DLD1 (cell line): ENCODE data around the gene ANXA2R.
"Not testable (repeated sequence)": the region's sequence is repeated elsewhere in the genome, so short reads cannot be mapped to it uniquely, and the experiment has no call there.

ENCODE experiments used
- in situ Hi-C: cut with HindIII; loops from 2 replicates; pipeline ENCODE4 v1.10.0; 2017; ENCODE audit warnings: low sequenced_read_pairs

The ANXA2R gene, protein sequence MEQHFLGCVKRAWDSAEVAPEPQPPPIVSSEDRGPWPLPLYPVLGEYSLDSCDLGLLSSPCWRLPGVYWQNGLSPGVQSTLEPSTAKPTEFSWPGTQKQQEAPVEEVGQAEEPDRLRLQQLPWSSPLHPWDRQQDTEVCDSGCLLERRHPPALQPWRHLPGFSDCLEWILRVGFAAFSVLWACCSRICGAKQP

DNA sequence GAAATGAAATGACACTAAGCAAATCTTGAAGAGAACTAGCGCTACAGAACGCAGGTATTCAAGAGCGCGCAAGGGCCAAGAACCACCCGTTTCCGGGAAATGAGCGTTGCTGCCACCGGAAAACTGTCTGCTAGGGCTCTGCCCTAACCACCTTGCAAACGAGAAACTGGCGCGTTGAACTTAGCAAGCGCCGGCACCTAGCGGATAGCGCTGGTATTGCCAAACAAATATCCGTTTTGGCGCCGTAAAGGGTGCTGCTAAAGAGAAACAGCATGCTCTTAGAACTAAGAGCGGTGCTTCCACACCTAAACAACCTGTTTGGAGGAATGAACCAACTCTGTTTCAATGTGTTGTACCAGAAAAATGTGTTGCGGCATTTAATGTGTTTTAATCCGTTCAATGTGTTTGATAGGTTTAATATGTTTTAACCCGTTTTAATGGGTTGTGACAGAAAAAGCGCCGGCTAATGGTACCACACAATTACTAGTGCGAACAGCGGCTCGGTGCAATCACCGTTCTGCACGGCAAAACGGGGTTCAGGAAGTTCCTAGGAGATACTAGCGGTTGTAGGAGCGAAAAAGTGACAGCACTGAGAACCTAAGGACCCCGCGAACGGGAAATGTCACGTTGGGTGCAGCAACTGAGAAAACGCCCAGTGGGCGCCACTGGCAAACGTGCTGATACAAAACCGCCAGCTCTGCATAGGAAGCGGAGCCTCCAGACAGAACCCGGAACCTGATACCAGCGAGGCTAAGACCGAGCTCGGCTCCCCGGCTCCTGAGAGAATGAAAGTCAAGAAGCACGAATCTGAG is at the start of gene ANXA2R:
ANXA2R (minus strand) TSS at position 33 of the 812 bp plus-strand sequence. CDS start 273 bp downstream, outside the sequence.
- in situ Hi-C loops, result no loop called here

DNA sequence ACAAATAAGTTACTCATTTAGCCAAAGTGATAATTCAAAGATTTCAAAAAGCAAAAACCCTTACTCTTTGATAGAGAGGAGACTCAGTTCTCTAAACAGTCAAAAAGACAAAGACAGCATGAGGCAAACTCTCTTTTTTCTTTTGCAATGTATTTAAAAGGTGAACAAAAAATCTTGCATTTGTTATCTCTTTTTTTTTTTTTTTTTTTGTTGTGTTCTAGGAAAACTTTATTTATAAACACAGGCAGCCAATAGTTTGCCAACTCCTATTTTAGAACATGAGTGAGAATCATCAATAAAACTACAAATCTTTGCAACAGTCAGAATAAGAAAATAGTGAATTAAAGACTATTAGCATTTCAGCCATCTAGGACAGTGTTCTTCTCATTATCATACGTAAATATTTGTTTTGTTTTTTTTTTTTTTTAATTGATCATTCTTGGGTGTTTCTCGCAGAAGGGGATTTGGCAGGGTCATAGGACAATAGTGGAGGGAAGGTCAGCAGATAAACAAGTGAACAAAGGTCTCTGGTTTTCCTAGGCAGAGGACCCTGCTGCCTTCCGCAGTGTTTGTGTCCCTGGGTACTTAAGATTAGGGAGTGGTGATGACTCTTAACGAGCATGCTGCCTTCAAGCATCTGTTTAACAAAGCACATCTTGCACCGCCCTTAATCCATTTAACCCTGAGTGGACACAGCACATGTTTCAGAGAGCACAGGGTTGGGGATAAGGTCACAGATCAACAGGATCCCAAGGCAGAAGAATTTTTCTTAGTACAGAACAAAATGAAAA is 46.2 kb upstream of the ANXA2R start:
- in situ Hi-C loops, result not testable (repeated sequence)

DNA sequence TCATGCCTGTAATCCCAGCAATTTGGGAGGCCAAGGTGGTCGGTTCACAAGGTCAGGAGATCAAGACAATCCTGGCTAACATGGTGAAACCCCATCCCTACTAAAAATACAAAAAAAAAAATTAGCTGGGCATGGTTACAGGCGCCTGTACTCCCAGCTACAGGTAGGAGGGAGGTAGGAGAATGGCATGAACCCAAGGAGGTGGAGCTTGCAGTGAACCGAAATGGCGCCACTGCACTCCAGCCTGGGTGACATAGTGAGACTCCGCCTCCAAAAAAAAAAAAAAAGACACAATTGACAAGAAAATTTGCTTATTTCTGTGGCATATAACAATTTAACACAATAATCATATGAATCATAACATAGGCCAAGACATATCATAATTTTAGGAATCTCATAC is 45.3 kb upstream of the ANXA2R start:
- in situ Hi-C loops, result no loop called here

DNA sequence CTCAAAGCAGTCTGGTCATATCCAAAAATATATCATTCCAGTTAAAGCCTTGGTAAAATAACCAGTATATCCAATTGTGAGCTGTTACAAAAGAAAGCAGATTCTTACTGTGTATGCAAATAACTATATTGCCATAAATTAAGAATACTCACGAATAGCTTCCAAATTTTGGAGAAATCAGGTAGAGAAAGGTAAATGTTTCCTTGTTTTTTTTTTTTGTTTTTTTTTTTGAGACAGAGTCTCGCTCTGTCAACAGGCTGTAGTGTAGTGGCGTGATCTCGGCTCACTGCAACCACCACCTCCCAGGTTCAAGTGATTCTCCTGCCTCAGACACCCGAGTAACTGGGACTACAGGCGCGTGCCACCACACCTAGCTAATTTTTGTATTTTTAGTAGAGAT is 44.3 kb upstream of the ANXA2R start:
- in situ Hi-C loops, result not testable (repeated sequence)

DNA sequence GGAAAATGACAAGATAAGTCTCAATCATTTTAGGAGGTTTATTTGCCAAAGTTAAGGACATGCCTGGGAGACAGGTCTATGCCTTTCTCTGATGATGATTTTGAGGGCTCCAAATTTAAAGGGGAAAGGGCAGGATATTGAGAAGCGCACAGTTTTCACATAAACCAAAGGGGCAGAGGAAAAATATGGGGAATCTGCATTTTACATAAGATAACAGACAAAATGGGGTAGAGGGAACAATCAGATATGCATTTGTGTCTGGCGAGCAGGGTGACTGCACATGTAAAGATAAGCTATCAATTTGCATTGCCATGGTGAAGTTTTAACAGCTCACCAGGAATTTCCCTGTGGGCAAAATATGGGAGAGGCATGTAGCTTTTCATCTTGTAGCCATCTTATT is 41.2 kb upstream of the ANXA2R start:
- in situ Hi-C loops, result not testable (repeated sequence)

- in situ Hi-C loops, result no loop called here
Observed at GRCh38 chr5:43078956-43079355, 38.8 kb upstream of the ANXA2R start.

DNA sequence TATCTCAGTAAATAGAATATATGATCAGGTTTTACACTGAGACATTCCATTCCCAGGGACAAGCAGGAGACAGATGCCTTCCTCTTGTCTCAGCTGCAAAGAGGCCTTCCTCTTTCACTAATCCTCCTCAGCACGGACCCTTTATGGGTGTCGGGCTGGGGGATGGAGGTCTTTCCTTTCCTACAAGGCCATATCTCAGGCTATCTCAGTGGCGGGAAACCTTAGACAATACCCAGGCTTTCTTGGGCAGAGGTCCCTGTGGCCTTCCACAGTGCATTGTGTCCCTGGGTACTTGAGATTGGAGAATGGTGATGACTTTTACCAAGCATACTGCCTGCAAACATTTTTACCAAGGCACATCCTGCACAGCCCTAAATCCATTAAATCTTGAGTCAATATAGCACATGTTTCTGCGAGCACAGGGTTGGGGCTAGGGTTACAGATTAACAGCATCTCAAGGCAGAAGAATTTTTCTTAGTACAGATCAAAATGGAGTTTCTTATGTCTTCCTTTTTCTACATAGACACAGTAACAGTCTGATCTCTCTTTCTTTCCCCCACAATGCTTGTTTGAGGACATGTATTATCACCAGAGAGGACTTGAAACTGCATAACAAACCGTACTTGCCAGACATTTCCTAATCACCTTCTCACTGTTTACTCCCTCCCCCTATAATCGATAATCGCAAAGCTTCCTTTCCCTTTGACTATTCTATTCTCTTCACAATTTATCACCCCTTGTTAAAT is 37.5 kb upstream of the ANXA2R start:
- in situ Hi-C loops, result not testable (repeated sequence)

DNA sequence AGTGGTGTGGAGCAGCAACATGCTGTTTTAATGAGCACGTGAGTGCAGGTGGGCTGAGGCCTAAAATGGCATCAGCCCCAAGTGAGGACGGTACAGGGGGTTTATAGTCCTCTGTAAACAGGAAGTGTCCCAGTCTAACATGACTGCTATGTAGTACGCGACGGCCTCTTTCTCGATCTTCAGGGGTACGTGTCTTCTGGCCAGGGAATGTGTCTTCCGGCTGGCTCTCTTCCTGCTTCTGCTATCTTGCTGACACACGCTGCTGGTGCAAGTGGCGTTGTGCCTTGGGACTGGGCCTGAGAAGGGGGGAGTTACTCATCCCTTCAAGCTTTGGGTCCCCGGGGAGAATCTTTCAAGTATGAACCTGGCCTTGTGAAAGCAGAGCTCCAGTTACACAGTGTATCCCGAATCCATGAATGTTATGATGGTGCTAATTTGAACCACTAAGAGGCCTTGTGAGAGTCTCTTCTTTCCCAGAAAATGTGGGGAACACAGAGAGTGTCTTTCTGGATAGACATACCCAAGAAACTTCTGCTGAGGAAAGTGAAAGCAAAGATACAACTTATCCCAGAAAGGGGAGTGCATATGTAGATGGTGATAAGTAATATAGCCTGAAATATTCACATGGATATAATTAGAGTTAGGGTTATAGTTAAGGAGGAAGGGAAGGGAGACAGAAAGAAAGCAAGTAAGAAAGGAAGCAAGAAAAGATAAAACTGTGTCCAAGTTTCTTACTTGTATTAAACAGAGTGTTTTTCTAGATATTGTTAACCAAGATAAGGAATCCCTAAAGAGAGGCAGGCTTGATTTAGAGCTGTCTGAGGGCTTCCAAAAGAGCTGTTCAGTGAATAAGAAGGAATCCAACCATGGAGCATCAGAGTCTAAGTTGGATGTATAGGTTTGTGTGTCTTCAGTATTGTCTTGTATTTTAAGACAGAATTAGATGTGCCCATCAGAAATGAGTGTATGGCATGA is 35.5 kb upstream of the ANXA2R start:
- in situ Hi-C loops, result no loop called here

DNA sequence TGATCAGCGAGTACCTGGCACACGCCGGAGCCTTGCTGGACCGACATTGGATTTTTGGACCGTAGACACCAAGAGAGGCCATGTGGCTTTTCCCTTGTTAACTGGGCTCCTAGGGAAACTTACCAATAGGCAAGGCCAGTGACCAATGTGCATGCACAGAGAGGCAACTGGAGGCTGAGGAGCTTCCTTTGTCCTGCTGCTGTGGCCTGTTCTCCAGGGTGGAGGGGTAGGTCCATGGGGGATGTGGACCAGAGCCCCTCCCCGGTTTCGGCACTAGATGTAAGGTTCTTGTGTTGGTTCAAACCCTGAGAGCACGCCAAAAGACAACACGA is 34.8 kb upstream of the ANXA2R start:
- in situ Hi-C loops, result no loop called here

DNA sequence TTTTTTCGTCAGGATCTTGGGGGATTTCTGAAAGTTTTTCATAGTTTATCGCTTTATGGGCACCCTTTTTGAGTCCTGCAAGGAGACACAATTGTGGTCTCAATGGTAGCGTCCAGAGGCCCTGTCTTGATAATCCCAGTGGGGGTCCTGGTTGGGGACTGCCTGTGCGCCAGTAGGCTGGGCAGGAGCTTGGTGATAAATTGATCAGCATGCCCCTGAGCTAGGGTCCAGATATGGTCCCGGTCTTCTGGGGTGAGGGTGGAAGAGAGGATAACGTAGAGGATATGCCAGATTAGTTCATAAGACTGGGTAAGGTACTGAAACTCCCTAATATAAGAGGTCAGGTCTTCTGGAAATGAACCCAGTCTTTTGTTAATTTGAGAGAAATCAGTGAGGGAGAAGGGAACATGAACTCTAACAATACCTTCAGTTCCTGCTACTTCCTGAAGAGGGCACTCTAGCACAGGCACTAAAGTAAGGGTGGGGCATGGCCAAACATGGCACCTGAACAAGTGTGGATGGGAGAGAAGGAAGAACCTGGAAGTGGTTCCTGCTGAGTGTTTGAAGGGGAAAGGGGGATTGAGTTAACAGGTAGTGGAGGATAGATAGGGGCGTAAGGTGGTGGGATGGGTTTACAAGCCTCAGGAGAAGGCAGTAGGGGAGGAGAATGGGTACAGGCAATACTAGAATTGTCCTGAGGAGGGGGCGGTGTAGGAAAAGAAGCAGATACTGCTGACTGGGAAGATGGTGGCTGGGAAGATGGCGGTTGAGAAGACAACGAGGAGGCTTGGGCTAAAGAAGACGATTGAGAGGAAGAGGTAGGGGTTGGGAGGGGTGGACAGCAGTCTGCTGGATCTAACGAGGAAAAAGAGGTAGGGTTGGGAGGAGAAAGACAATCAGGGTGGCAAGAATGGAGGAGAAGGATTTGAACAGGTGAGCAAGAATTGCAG is 33.8 kb upstream of the ANXA2R start:
- in situ Hi-C loops, result no loop called here

- in situ Hi-C loops, result not testable (repeated sequence)
Observed at GRCh38 chr5:43069401-43069720, 29.2 kb upstream of the ANXA2R start.

- in situ Hi-C loops, result no loop called here
Observed at GRCh38 chr5:43068037-43068436, 27.9 kb upstream of the ANXA2R start.

DNA sequence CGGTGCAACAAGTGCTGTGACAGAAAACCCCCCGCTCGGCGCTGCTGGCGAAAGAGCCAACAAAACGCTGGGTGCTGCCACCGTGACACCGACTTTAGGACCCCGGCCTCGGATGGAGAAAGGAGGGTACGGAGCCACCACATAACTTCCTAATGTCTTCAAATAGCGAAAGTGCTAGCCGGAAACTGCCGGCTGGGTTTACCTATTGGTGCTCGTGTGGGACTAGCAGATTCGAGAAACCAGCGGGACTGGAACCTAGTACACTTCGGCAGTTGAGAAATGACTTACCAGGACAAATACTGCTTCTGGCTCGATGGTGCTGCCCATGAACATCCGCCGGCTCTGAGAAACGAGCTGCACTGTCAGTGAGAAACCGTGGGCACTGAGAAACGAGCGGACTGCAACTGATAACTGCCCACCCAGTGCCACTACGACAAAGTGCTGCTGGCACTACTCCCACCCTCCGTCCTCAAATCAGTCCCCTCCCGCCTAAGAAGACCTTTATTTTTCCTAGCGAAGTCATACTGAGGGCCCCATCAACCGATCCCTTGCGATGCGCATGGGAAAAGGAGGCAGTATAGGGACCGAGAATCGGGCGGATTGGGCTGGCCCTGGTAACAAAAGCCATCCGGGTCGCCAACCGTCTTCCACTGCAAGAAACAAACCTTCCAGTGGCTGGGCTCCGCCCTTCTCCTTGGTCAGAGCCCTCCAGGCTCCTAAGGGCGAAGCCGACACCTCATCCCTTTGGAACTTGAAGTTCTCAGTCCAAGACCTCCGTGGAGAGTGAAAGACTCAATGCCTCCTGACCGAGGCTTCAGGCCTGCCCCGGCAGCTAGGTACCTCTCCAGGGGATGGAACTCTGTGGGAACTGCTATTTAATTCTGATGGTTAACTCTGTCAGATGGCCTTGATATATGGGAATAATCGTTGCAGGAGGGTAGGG is 27.0 kb upstream of the ANXA2R start:
- in situ Hi-C loops, result no loop called here

- in situ Hi-C loops, result no loop called here
Observed at GRCh38 chr5:43065948-43066798, 26.1 kb upstream of the ANXA2R start.

GRCh38 chr5:43065387-43065947 is 25.3 kb upstream of the ANXA2R start:
- in situ Hi-C loops, result no loop called here

DNA sequence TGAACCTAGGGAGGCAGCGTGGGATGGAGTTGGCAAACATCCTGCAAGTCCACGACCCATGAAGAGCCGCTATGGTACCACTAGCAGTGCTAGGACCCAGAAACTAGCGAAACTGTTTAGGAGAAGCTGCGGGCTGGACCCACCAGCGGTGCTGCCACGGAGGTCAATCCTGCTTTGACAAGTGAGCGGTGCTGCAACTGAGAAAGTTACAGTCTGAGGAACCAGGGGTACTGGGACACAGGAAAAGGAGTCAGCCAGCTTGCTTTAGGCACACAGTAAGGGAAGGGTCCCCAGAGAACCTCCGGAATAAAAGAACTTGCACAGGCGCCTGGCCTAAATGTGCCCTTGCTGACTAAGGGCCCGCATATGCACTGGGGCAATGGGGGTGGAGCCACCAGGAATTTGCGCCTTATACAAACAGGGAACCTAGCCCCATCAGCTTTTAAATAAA is 23.6 kb upstream of the ANXA2R start:
- in situ Hi-C loops, result no loop called here
